ENCODE data around the gene PPP1R11.

DNA sequence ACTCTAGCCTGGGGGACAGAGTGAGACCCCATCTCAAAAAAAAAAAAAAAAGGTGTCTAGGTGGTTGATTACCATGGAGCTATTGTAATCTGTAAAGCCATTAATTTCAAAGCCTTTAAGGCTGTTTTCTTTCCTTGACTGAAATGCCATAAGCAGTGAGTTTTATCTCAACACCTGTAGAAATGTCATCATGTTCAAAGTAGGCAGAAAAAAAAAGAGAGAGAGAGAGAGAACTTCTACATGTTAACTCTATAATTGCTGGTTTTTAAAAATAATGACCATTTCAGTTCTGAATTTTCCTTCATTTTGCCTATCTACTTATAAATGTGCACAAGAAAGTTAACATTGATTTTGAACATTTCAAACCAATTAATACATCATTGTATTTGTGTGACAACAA, 35.6 kb upstream of the PPP1R11 start:
- TF ChIP-seq ATF1 (CRISPR knock-in tag; IDR thresholded peaks at IDR 0.05) (no peak), ATF1 (tag; IDR thresholded peaks at IDR 0.05) (no peak), MAFF (IDR thresholded peaks at IDR 0.05; ENCODE audit: low read length) (no peak), CTCF (IDR thresholded peaks at IDR 0.05 in 2 of 3, conservative IDR thresholded peaks at IDR 0.05 in 1 of 3; ENCODE audit: insufficient read depth in 2 of 3, low read depth in 1 of 3, low read length in 3 of 3) (no peak), POLR2AphosphoS5 (IDR thresholded peaks at IDR 0.05; ENCODE audit: control insufficient read depth, insufficient read depth, low read depth, low read length) (no peak), CEBPZ (IDR thresholded peaks at IDR 0.05; ENCODE audit: borderline replicate concordance, low read depth, low read length) (no peak), L3MBTL2 (IDR thresholded peaks at IDR 0.05) (no peak), POLR2A (conservative IDR thresholded peaks at IDR 0.05) (no peak), ZBTB8A (IDR thresholded peaks at IDR 0.05; ENCODE audit: partially characterized antibody) (no peak), FOSL1 (tag; conservative IDR thresholded peaks at IDR 0.05) (no peak)
- TF ChIP-seq, protein P1, sequence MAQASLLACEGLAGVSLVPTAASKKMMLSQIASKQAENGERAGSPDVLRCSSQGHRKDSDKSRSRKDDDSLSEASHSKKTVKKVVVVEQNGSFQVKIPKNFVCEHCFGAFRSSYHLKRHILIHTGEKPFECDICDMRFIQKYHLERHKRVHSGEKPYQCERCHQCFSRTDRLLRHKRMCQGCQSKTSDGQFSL (CRISPR knock-in tag; IDR thresholded peaks at IDR 0.05) = no peak
- TF ChIP-seq, protein P1 (tag; IDR thresholded peaks at IDR 0.05) = no peak
- TF ChIP-seq, protein P2, sequence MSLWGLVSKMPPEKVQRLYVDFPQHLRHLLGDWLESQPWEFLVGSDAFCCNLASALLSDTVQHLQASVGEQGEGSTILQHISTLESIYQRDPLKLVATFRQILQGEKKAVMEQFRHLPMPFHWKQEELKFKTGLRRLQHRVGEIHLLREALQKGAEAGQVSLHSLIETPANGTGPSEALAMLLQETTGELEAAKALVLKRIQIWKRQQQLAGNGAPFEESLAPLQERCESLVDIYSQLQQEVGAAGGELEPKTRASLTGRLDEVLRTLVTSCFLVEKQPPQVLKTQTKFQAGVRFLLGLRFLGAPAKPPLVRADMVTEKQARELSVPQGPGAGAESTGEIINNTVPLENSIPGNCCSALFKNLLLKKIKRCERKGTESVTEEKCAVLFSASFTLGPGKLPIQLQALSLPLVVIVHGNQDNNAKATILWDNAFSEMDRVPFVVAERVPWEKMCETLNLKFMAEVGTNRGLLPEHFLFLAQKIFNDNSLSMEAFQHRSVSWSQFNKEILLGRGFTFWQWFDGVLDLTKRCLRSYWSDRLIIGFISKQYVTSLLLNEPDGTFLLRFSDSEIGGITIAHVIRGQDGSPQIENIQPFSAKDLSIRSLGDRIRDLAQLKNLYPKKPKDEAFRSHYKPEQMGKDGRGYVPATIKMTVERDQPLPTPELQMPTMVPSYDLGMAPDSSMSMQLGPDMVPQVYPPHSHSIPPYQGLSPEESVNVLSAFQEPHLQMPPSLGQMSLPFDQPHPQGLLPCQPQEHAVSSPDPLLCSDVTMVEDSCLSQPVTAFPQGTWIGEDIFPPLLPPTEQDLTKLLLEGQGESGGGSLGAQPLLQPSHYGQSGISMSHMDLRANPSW (CRISPR knock-in tag; IDR thresholded peaks at IDR 0.05) = no peak
